Measurements from ENCODE around the gene FXYD6.

The FXYD6 gene

GRCh38 chr11:117919781-117920221, 43.3 kb upstream of the FXYD6 start:
- H3K4me2 ChIP-seq (ENCODE audit: low read length) = peak overlapping the region; percentile 47
- peaks cover 18% of the 10 kb centered on the region for H3K4me1 ChIP-seq (ENCODE audit: low read length)
- no peaks in the 10 kb centered on the region for H3K9me3 ChIP-seq (ENCODE audit: insufficient read depth, low read length)
- no peak for TF ChIP-seq CTCF (IDR thresholded peaks at IDR 0.05; ENCODE audit: low read depth, low read length)
- TF ChIP-seq EZH2phosphoT487 (IDR thresholded peaks at IDR 0.05; ENCODE audit: low read depth) = no peak
- H3K9ac ChIP-seq (ENCODE audit: low read length) = peak overlapping the region; percentile 40; the same call in 1 of the 2 replicates
- H3K4me3 ChIP-seq (ENCODE audit: low read length) = no peak overlapping the region
- no peaks in the 10 kb centered on the region for H3K27me3 ChIP-seq (ENCODE audit: low read depth, low read length)
- no peaks in the 10 kb centered on the region for H3K36me3 ChIP-seq (replicated peaks; ENCODE audit: low read depth, low read length)
- H3K79me2 ChIP-seq (ENCODE audit: low read length) = no peaks in the 10 kb centered on the region
- H4K20me1 ChIP-seq (ENCODE audit: insufficient read depth, low read length) = no peaks in the 10 kb centered on the region
- peak overlapping the region; percentile 73 for H3K27ac ChIP-seq (ENCODE audit: low read length)
- H2AFZ ChIP-seq (ENCODE audit: low read depth, low read length) = peak overlapping the region; percentile 48; the same call in 1 of the 2 replicates

- no peaks in the 10 kb centered on the region for H3K79me2 ChIP-seq (ENCODE audit: low read length)
- no peak overlapping the region for H3K4me3 ChIP-seq (ENCODE audit: low read length)
- H3K4me2 ChIP-seq (ENCODE audit: low read length) = peak overlapping the region; percentile 47
- peak overlapping the region; percentile 48; the same call in 1 of the 2 replicates for H2AFZ ChIP-seq (ENCODE audit: low read depth, low read length)
- peaks cover 18% of the 10 kb centered on the region for H3K4me1 ChIP-seq (ENCODE audit: low read length)
- H3K27ac ChIP-seq (ENCODE audit: low read length) = peak overlapping the region; percentile 73
- peak overlapping the region; percentile 40; the same call in 1 of the 2 replicates for H3K9ac ChIP-seq (ENCODE audit: low read length)
- TF ChIP-seq EZH2phosphoT487 (IDR thresholded peaks at IDR 0.05; ENCODE audit: low read depth) (no peak), CTCF (IDR thresholded peaks at IDR 0.05; ENCODE audit: low read depth, low read length) (no peak)
- H4K20me1 ChIP-seq (ENCODE audit: insufficient read depth, low read length) = no peaks in the 10 kb centered on the region
- H3K36me3 ChIP-seq (replicated peaks; ENCODE audit: low read depth, low read length) = no peaks in the 10 kb centered on the region
- H3K27me3 ChIP-seq (ENCODE audit: low read depth, low read length) = no peaks in the 10 kb centered on the region
- H3K9me3 ChIP-seq (ENCODE audit: insufficient read depth, low read length) = no peaks in the 10 kb centered on the region
Observed at GRCh38 chr11:117919341-117919740, 42.9 kb upstream of the FXYD6 start.

- Histone ChIP-seq H3K36me3 (replicated peaks; ENCODE audit: low read depth, low read length) (no peaks in the 10 kb centered on the region), H3K4me3 (ENCODE audit: low read length) (no peak overlapping the region), H3K27ac (ENCODE audit: low read length) (peak overlapping the region; percentile 73), H3K9ac (ENCODE audit: low read length) (peak overlapping the region; percentile 40; the same call in 1 of the 2 replicates), H4K20me1 (ENCODE audit: insufficient read depth, low read length) (no peaks in the 10 kb centered on the region), H2AFZ (ENCODE audit: low read depth, low read length) (no peak overlapping the region), H3K27me3 (ENCODE audit: low read depth, low read length) (no peaks in the 10 kb centered on the region), H3K79me2 (ENCODE audit: low read length) (no peaks in the 10 kb centered on the region), H3K4me1 (ENCODE audit: low read length) (peaks cover 18% of the 10 kb centered on the region), H3K4me2 (ENCODE audit: low read length) (peak overlapping the region; percentile 47), H3K9me3 (ENCODE audit: insufficient read depth, low read length) (no peaks in the 10 kb centered on the region)
- TF ChIP-seq EZH2phosphoT487 (IDR thresholded peaks at IDR 0.05; ENCODE audit: low read depth) (no peak), CTCF (IDR thresholded peaks at IDR 0.05; ENCODE audit: low read depth, low read length) (no peak)
Observed at GRCh38 chr11:117918366-117919255, 42.2 kb upstream of the FXYD6 start.

DNA sequence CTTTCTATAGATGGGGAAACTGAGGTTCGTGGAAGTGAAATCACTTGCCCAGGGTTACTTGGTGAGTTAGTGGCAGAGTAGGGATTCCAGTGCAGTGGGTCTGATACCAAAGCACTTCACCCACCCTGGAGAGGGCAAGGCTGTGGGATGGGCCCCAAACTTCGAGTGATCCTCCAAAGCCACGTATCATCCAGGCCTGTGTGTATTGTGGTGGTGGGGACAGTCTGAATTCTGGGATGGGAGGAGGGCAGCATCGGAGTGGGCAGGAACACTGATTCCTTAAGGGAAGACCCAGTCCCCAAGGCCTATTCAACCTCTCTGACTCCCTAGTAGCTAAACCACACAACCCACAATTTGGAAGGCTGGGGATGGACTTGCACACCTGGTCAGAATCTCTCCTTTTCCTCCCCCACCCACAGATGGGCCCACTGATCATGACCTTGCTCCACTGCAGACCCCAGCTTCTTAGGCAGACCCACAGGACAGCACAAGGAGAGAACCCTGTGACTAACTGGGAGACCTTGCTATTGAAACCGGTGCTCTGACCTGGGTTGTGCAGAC, 41.2 kb upstream of the FXYD6 start:
- Histone ChIP-seq H3K4me3 (ENCODE audit: low read length) (no peak overlapping the region), H3K27me3 (ENCODE audit: low read depth, low read length) (no peaks in the 10 kb centered on the region), H4K20me1 (ENCODE audit: insufficient read depth, low read length) (no peaks in the 10 kb centered on the region), H3K27ac (ENCODE audit: low read length) (no peak overlapping the region), H3K9ac (ENCODE audit: low read length) (no peak overlapping the region), H3K9me3 (ENCODE audit: insufficient read depth, low read length) (no peaks in the 10 kb centered on the region), H3K36me3 (replicated peaks; ENCODE audit: low read depth, low read length) (no peaks in the 10 kb centered on the region), H2AFZ (ENCODE audit: low read depth, low read length) (no peak overlapping the region), H3K4me1 (ENCODE audit: low read length) (peaks cover 18% of the 10 kb centered on the region), H3K4me2 (ENCODE audit: low read length) (no peak overlapping the region), H3K79me2 (ENCODE audit: low read length) (no peaks in the 10 kb centered on the region)
- TF ChIP-seq CTCF (IDR thresholded peaks at IDR 0.05; ENCODE audit: low read depth, low read length) = no peak
- TF ChIP-seq EZH2phosphoT487 (IDR thresholded peaks at IDR 0.05; ENCODE audit: low read depth) = no peak

Measured in OCI-LY3 (cell line).